Upper lobe of left lung (tissue), 4 donors: Measurements from ENCODE around the gene CASP3.

ENCODE experiments used
- CTCF ChIP-seq, 6 experiments: fragments of 450-650 bp in 4 of 6; fragments of 200-600 bp in 2 of 6; sonication (generic) in 2 of 6; IDR thresholded peaks; one replicate each; pipeline ENCODE4 v1.5.1; 2016 to 2019; ENCODE audit warnings: antibody characterized with exemption in 6 of 6
- EP300 ChIP-seq, 4 donors: sonication (generic); formaldehyde crosslinking; IDR thresholded peaks; one replicate each; pipeline ENCODE4 v1.5.1; 2017; ENCODE audit warnings: antibody characterized with exemption in 4 of 4, control low read depth in 2 of 4
- POLR2A ChIP-seq, 4 donors: fragments of 450-650 bp; IDR thresholded peaks; one replicate each; pipeline ENCODE4 v1.5.1; 2016 to 2017; ENCODE audit warnings: antibody characterized with exemption in 4 of 4, mild to moderate bottlenecking in 2 of 4
- POLR2AphosphoS5 ChIP-seq, 2 donors: sonication (generic); formaldehyde crosslinking; IDR thresholded peaks; one replicate each; pipeline ENCODE4 v1.5.1; 2017; ENCODE audit warnings: antibody characterized with exemption in 2 of 2

GRCh38 chr4:184653650-184654049 lies 4.4 kb upstream of the CASP3 start:
- no peak for TF ChIP-seq CTCF (IDR thresholded peaks at IDR 0.05)
- TF ChIP-seq EP300 (IDR thresholded peaks at IDR 0.05) = no peak
- no peak for TF ChIP-seq POLR2A (IDR thresholded peaks at IDR 0.05)
- no peak for TF ChIP-seq POLR2AphosphoS5 (IDR thresholded peaks at IDR 0.05)
